ENCODE measurements around the gene ING3.
"Not testable (repeated sequence)": the region's sequence is repeated elsewhere in the genome, so short reads cannot be mapped to it uniquely, and the experiment has no call there.

- not testable (repeated sequence) for TF ChIP-seq CTCF (IDR thresholded peaks at IDR 0.05; ENCODE audit: borderline replicate concordance, extremely low read depth, low read length, poor library complexity, severe bottlenecking); EZH2 (IDR thresholded peaks at IDR 0.05; ENCODE audit: borderline replicate concordance, low read depth, low read length, severe bottlenecking)
Observed at GRCh38 chr7:121005058-121005457, 54.5 kb downstream of the ING3 start.
